Hematopoietic multipotent progenitor cell (in vitro differentiated cells): ENCODE results near the gene GDF9. TPM values are rescaled to one million over a fixed set of nuclear protein-coding genes. Genes with fewer than 3 reads are reported as not detected.
"Not testable (repeated sequence)": the region's sequence is repeated elsewhere in the genome, so short reads cannot be mapped to it uniquely, and the experiment has no call there.

Experiments used
- DNase-seq, 3 donors: peaks; one replicate each; pipeline ENCODE4 v3.0.0-alpha.2; 2011 to 2015; ENCODE audit warnings: low read depth in 2 of 3, low spot score in 2 of 3
- total RNA-seq: library from RNA; depleted of rRNA; stranded (reverse); fragments of >200 nt; gene quantifications from one replicate; pipeline ENCODE4 v1.2.3, GENCODE V29; 2012

GDF9 gene
- total RNA-seq, 1 donor: 0.54 TPM

DNA sequence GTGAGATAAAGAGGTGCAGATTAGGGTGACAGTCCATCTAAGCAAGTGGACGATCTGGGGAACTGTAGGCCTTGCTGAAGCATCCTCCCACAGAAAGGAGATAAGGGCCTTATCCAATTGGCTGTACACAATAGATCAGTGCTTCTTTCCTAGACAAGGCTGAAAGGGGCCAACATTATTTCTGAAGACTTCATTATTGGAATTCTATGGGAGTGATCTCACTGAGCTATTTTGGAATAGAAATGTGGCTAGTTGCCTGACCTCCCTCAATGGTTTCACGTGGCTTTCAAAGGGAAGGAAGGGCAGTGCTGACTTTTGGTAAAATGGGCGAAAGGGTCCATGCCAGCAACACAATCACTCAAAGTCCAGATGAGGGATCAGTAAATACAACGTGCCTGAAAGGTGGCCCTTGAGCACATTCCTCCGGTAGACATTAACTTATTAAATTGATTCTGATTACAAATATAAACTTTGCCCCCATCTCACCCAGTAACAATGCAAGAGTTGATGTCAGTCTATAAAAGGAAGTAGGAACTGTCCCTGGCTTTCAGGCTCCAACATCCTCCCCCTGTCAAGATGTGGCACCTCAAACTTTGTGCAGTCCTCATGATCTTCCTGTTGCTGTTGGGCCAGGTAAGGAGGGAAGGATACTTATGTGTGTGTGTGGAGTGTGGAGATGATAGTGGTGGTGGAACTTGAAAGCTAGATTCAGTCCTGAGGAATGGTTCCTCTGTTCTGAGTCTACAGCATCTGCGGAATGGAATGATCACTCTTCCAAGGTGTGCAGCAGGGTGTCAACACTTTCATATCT lies 7.1 kb upstream of the GDF9 start, which contains the start of gene LEAP2:
Gene LEAP2 (plus strand): TSS at position 550 of the 811 bp plus-strand sequence. CDS start 27 bp downstream, at position 577.
- no peak for DNase-seq

DNA sequence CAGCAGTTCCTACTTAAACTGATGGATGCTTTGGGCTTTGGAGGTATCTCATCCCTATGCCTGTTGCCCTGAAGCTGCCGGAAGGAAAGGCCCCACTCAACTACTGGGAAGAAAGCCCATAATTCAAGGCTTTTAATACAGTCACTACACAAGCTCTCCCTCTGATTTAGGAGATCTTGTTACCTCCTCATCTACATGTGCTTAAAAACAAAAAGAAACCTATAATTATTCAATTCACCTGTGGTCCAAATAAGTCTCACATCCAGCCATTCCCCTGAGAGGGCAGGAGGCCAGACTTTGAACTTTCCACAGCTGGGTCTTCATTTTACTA lies 6.5 kb upstream of the GDF9 start:
- DNase-seq: no peak

DNA sequence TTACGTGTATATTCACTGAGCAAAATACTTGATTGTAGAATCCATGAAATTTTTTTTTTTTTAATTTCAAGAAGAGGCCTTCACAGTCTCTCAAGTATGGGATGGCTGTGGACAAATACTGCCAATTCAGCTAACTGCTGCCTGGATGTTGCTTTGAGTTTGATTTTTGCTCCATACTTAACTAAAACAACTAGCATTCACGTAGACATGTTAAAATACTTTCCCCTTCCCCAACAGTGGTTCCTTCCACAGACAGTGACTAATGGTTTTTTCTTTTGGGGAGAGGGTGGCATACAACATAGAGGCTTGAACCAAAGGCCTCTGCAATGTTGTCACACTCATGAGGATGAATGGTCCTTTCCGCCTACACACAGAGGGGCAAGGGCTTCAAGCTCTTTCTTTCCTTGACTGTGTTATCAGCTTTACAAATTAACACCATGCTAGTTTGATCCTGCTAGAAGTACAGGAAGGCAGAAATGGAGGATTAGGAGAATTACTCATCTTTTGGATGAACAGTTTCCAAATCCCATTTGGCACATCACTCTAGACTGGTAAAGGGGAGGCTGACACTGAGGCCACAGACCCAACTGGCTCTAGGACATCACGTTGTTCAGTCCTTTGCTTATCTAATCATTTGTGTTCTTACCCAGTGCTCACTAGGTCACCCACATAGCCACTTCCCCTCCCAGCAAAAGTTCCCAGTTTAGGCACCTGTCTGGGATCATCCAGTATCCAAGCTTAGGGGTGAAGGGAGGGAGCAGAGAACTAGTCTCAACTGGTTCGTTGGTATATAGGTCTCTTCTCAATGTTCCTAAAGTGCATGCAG lies 5.4 kb upstream of the GDF9 start:
- DNase-seq: no peak

DNA sequence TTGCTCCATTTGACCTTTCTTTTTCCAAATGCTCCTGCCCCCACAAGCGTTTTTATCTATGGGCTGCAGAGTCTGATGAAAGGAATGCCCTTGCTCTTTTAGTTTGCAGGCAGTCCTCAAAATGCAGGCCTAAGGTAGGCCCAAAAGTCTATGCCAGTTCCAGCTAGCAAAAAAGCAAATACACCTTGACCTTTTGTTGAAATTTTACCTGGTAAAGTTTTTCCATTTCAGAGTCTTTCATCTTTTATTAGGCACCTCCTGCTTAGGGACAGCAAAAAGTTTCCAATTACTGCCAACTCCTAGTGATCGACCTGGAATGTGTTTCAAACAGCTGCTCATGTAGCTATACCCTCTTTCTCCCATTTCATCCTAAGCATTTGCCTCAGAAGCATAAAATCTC lies 4.5 kb upstream of the GDF9 start:
- DNase-seq: no peak

GRCh38 chr5:132868754-132869153 lies 2.5 kb upstream of the GDF9 start:
- no peak for DNase-seq

DNA sequence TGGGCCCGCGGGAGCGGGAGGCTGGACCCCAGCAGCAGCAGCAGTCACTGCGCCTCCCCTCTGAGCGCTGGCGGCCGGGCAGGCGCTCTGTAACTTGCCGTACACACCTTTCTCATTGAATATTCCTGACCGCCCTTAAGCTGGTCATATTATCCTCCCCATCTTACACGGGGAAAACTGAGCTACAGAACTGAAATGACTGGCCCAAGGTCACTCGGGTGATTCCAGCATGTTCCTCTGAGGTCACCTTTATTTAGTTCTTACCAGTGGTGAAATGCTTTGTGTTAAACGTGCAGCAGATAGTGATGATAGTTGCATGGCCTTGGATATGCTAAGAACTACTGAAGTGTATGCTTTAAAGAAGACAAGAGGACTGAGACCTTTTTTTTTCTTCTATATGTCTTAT lies 780 bp upstream of the GDF9 start:
- DNase-seq: no peak

- DNase-seq: no peak
Observed at GRCh38 chr5:132865668-132866341, 464 bp downstream of the GDF9 start.

GRCh38 chr5:132860742-132861141 lies 5.5 kb downstream of the GDF9 start:
- DNase-seq: no peak

DNA sequence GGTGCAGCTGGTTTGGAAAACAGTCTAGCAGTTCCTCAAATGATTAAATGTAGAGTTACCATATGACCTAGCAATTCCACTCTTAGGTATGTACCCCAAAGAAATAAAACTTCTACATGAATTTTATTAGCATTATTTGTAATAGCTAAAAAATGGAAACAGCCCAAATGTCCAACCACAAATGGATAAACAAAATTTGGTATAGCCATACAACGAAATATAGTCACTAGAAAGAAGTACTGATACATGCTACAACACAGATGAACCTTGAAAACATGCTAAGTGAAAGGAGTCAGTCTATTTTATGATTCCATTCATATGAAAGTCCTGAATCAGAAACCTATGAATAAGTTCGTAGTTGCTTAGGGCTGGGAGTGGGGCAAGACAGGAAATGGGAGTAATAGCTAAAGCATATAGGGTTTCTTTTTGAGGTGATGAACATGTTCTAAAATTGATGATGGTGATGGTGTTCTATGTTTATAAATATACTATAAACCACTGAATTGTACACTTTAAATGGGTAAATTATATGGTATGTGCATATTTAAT lies 6.3 kb downstream of the GDF9 start:
- no peak for DNase-seq

- DNase-seq: no peak
Observed at GRCh38 chr5:132856011-132856410, 10.3 kb downstream of the GDF9 start.

DNA sequence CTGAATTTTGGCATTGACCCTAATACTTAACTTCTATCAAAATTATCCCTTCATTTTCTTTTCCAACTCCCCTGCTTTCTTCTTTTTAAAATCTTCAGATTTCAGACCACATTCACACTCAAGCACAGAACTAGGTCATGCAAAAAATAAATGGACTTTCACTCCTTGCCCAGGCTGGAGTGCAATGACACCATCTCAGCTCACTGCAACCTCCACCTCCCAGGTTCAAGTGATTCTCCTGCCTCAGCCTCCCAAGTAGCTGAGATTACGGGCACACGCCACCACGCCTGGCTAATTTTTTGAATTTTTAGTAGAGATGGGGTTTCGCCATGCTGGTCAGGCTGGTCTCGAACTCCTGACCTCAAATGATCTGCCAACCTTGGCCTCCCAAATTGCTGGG lies 11.3 kb downstream of the GDF9 start:
- not testable (repeated sequence) for DNase-seq

GRCh38 chr5:132854301-132854700 lies 12.0 kb downstream of the GDF9 start:
- no peak for DNase-seq

DNA sequence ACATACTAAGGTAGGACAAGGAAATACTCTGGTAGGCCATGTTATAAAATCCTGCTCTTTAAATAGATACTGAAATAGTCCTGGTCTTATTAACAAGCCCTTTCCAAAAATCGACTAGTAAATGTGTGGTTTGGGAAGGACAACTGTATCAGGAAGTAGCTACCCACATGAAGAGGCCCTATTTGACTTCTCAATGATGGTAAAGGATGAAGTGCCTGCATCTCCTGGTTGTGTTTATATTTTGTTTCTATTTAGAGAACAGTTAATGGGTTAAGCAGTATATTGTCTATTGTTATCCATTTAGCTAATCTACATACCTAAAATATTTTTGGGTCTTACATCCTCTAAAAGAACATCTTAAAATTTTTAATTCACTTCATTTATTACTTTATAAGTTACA lies 12.5 kb downstream of the GDF9 start:
- DNase-seq: no peak

DNA sequence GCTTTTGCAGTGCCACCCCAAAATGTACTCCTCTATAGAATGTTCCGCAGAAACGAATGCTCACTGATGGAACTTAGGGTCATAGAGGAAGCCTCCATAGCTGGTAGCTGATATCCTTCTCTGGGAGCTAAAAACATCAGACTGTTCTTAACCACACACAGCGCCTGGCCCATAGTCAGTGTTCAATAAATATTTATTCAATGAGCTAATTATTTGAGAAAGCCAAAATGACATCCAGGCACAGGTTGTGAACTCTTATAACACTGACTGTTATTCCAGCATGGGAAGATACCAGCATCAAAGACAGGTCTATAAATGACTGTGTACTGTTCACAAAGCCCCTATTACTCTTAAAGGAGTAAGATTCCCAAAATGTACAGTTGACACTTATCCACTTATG lies 12.9 kb downstream of the GDF9 start:
- DNase-seq: no peak

DNA sequence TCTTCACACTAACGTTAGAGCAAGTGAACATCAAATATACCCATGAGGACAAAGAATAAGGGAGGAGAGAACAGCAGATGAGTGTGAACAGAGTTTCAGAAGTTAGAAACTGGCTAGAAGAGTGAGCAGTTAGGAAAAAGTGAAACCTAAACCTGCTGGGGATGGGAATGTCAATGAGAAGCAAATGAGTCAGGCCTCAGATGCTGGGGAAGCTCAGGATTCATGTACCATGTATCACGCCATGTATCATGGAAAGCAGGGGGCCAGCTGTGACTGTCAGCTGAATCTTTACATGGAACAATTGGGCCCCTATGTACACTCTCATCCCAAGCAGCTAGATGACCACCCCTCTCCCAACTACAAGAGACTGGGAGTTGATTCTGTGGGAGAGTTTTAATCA lies 16.2 kb downstream of the GDF9 start:
- no peak for DNase-seq

- no peak for DNase-seq
Observed at GRCh38 chr5:132849347-132849746, 16.9 kb downstream of the GDF9 start.

GRCh38 chr5:132848270-132848669 lies 18.0 kb downstream of the GDF9 start:
- DNase-seq: no peak

- peak in 1 of 3 donors; percentile 45 for DNase-seq
Observed at GRCh38 chr5:132841305-132841704, 25.0 kb downstream of the GDF9 start.

DNA sequence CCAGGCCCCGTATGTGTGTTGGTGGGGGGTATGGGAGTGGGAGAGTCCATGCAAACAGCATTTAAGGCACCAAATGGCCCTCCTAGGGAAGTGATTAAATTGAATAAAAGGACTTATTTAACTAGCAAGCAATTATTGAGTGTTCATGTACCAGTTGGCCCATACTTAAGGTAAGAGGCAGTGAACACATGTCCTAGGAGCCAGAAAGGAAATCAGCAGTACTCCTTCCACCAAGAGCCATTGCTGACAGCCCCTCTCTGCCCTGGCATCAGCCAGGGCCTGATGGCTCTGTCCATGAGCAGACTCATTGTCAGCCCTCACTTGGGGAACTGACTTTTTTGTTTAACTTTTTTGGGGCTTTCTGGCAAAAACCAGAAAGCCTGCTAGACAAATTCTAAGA lies 25.4 kb downstream of the GDF9 start:
- no peak for DNase-seq

GRCh38 chr5:132840313-132840712 lies 26.0 kb downstream of the GDF9 start:
- no peak for DNase-seq
